SU-DHL-6 (cell line): ENCODE measurements around the gene SMAD6.

Source experiments
- EZH2phosphoT487 ChIP-seq: fragments of 200-600 bp; sonication (generic), shearing (Covaris generic); conservative IDR thresholded peaks from 2 replicates; pipeline ENCODE4 v1.6.1; 2018; ENCODE audit warnings: mild to moderate bottlenecking, antibody characterized with exemption, low read length, moderate library complexity, mixed read lengths
- TF ChIP-seq, protein P1 (sequence below): fragments of 200-600 bp; sonication (generic); IDR thresholded peaks from one replicate; pipeline ENCODE4 v1.5.1; 2017; ENCODE audit warnings: antibody characterized with exemption, mild to moderate bottlenecking, low read length, moderate library complexity; ENCODE audit not compliant: insufficient read depth, poor library complexity, severe bottlenecking

DNA sequence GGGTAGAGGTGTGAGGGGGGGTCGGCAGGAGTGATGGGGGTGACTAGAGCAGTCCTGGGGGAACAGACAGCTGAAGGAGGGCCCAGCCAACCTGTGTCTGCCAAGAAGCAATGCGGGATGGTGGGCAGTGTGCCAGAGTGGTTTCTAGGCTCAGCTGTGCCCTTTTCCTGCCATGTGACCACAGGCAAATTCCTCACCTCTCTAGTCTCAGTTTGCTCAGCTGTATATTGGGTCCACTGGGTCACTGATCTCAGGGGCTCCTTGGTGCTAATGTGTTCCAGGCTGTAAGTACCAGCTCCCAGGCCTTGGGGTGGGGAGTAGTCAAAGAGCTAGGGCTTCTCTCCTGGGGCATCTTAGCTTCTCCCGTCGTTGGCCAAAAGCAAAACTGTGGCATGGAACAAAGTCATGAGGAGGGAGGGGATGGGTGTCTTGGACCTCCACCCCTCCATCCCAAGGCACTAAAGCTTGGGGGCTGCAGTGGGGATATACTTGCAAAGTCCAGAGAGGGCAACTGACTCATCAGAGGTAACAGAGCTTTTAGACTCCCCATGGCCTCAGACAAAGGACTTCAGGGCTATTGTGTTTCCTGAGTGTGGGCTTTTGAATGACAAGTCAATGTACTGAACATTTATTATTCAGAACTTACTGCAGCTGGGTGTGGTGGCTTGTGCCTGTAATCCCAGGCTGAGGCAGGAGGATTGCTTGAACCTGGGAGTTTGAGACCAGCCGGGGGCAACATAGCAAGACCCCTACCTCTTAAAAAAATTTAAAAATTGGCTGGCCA lies 20.9 kb downstream of the SMAD6 start:
- TF ChIP-seq, protein P1, sequence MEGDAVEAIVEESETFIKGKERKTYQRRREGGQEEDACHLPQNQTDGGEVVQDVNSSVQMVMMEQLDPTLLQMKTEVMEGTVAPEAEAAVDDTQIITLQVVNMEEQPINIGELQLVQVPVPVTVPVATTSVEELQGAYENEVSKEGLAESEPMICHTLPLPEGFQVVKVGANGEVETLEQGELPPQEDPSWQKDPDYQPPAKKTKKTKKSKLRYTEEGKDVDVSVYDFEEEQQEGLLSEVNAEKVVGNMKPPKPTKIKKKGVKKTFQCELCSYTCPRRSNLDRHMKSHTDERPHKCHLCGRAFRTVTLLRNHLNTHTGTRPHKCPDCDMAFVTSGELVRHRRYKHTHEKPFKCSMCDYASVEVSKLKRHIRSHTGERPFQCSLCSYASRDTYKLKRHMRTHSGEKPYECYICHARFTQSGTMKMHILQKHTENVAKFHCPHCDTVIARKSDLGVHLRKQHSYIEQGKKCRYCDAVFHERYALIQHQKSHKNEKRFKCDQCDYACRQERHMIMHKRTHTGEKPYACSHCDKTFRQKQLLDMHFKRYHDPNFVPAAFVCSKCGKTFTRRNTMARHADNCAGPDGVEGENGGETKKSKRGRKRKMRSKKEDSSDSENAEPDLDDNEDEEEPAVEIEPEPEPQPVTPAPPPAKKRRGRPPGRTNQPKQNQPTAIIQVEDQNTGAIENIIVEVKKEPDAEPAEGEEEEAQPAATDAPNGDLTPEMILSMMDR: no peak
- no peak for TF ChIP-seq EZH2phosphoT487
